HFF-Myc (cell line): ENCODE measurements around the gene TBC1D32.

Experiments
- DNase-seq: peaks from one replicate; pipeline ENCODE4 v3.0.0-alpha.2; 2011; ENCODE audit warnings: low read depth; ENCODE audit errors: extremely low read depth
- H3K4me3 ChIP-seq: replicated peaks from 2 replicates; pipeline ENCODE4 v1.5.1; 2011; ENCODE audit warnings: low read depth, mild to moderate bottlenecking, control low read depth, low read length
- CTCF ChIP-seq: IDR thresholded peaks from 2 replicates; pipeline ENCODE4 v1.5.1; 2012; ENCODE audit warnings: mild to moderate bottlenecking, low read depth, low read length, control low read depth; ENCODE audit errors: missing control alignments

TBC1D32 gene

DNA sequence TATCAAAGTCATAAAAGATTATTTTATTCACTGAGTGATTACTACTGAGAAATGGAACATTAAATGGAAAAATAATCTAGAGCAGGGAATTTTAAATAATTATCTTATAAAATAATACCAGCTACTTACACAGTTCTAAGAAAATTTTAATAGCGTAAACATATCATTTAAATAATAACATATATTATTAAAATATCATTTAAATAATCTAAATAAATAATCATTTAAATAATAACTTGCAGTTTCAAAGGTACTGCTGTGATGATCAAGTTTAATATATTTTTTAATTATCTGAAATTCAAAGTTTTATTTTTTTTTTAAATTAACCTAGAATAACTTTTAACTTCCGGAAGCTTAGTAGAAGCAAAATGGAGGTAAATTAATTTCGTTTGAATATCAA is 301.2 kb downstream of the TBC1D32 start:
- no peak for TF ChIP-seq CTCF
- H3K4me3 ChIP-seq, result no peak overlapping the region
- DNase-seq, result no peak

DNA sequence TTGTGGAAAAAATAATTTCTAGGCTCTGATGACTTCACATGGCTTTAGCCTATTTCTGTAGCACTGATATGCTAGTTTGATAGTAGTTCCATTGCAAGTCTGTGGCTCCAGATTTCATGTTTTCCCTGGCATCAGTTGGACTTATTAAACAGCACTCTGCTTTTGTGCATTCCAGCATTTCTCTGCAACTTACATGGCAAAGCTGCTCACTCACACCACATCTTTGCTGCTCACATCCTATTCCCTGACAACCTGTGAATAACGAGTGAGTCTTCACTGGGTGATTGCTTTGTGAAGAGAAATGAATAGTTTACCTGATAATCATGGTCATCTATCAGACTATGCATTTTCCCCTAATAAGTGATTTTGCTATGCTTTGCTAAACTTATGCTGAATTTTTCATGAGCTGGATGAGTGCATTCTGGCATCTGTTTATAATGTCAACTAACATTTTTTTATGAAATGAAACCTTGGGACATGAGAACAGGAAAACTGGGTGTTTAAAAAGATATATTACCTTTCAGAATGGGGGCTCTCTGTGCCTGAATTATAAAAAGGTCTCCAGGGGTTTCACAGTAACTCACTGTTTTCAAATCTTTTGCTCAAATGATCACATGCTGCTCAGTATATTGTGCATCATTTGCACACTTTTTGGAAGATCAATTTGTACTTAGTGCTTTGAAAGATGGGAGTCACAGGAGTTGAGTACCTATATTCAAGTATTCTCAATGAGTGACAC is 301.8 kb downstream of the TBC1D32 start:
- no peak for TF ChIP-seq CTCF
- no peak for DNase-seq
- no peak overlapping the region for H3K4me3 ChIP-seq
